Mucosa of descending colon (tissue), 3 donors: ENCODE measurements around the gene AAR2. TPM values are rescaled to one million over a fixed set of nuclear protein-coding genes. Genes with fewer than 3 reads are reported as not detected.

ENCODE experiments used
- ATAC-seq: fragments of 200-7000 bp; cut with Tn5 transposase; one replicate; pipeline ENCODE4 v1.9.1; 2020; ENCODE audit warnings: mild to moderate bottlenecking, moderate library complexity
- DNase-seq, 3 donors: peaks; one replicate each; pipeline ENCODE4 v3.0.0-alpha.2; 2020
- H3K36me3 ChIP-seq: fragments of 200-600 bp; one replicate; pipeline ENCODE4 v1.8.0; 2021; ENCODE audit warnings: low read depth, mild to moderate bottlenecking
- H3K4me1 ChIP-seq: fragments of 200-600 bp; one replicate; pipeline ENCODE4 v1.8.0; 2021; ENCODE audit warnings: low read depth, mild to moderate bottlenecking
- H3K4me3 ChIP-seq: fragments of 200-600 bp; one replicate; pipeline ENCODE4 v1.8.0; 2021; ENCODE audit warnings: mild to moderate bottlenecking
- H3K9me3 ChIP-seq: fragments of 200-600 bp; one replicate; pipeline ENCODE4 v1.8.0; 2021; ENCODE audit warnings: mild to moderate bottlenecking
- CTCF ChIP-seq: fragments of 200-600 bp; IDR thresholded peaks from one replicate; pipeline ENCODE4 v1.8.0; 2022; ENCODE audit warnings: antibody characterized with exemption, mild to moderate bottlenecking
- intact Hi-C, 2 donors: fragments of 100-400 bp; cut with DNase I in 1 of 2; cut with micrococcal nuclease in 1 of 2; formaldehyde crosslinking; loops; one replicate each; pipeline versions ENCODE4 v1.11.0 to v1.11.1; 2022; cut with DNase I, micrococcal nuclease
- total RNA-seq, 3 donors: library from RNA; stranded (reverse); fragmentation: NEBNext Ultra II Directional in 2 of 3; extraction: Animal tissue kit (Norgen Biotek cat#: 25700) in 2 of 3; gene quantifications; one replicate each; pipeline versions ENCODE4 v1.2.1 to v1.2.4, GENCODE V29; 2021 to 2023
- donor health status: DM: no; HTN: no; CAD: no; lungs with moderate emphysema.
- donor health status: DM: no; HTN: no; CAD: no.
- donor health status: DM: no; HTN: yes; CAD: no.

Gene AAR2
- total RNA-seq, 3 donors from 2014 or later: 19.5 to 24.8 (median 22.6) TPM

GRCh38 chr20:36299459-36299858 lies 63.2 kb downstream of the AAR2 start:
- H3K36me3 ChIP-seq: no peaks in the 10 kb centered on the region
- DNase-seq: no peak
- intact Hi-C loops: no loop called here
- no peak for TF ChIP-seq CTCF
- H3K9me3 ChIP-seq: no peaks in the 10 kb centered on the region
- no peaks in the 10 kb centered on the region for H3K4me1 ChIP-seq
- no peak for ATAC-seq
- H3K4me3 ChIP-seq: no peak overlapping the region

GRCh38 chr20:36301359-36302119 lies 65.3 kb downstream of the AAR2 start:
- H3K4me3 ChIP-seq: no peak overlapping the region
- H3K36me3 ChIP-seq: no peaks in the 10 kb centered on the region

GRCh38 chr20:36303020-36303595 lies 66.8 kb downstream of the AAR2 start:
- no peak for TF ChIP-seq CTCF
- Histone ChIP-seq H3K4me1 (peaks cover 5% of the 10 kb centered on the region), H3K9me3 (no peaks in the 10 kb centered on the region), H3K36me3 (no peaks in the 10 kb centered on the region), H3K4me3 (no peak overlapping the region)
- no peak for DNase-seq
- no peak for ATAC-seq
- intact Hi-C loops: no loop called here

More at GRCh38 chr20:36301359-36302119, 65.3 kb downstream of the AAR2 start:
- TF ChIP-seq CTCF: no peak
- no peak for ATAC-seq
- no peak for DNase-seq
- H3K9me3 ChIP-seq: no peaks in the 10 kb centered on the region
- intact Hi-C loops: no loop called here
- peaks cover 1% of the 10 kb centered on the region for H3K4me1 ChIP-seq

GRCh38 chr20:36303831-36304230 lies 67.6 kb downstream of the AAR2 start:
- Histone ChIP-seq H3K4me3 (no peak overlapping the region), H3K4me1 (peaks cover 5% of the 10 kb centered on the region), H3K9me3 (no peaks in the 10 kb centered on the region), H3K36me3 (no peaks in the 10 kb centered on the region)
- TF ChIP-seq CTCF: no peak
- no peak for DNase-seq
- ATAC-seq: no peak
- intact Hi-C loops: no loop called here

GRCh38 chr20:36304786-36305495 lies 68.7 kb downstream of the AAR2 start:
- DNase-seq: no peak
- Histone ChIP-seq H3K4me3 (no peak overlapping the region), H3K9me3 (no peaks in the 10 kb centered on the region), H3K36me3 (no peaks in the 10 kb centered on the region), H3K4me1 (peaks cover 5% of the 10 kb centered on the region)
- TF ChIP-seq CTCF: no peak
- intact Hi-C loops: no loop called here
- no peak for ATAC-seq
